HepG2 (cell line): ENCODE measurements around the gene SLC16A5. TPM values are rescaled to one million over a fixed set of nuclear protein-coding genes. Genes with fewer than 3 reads are reported as not detected.

Experiments used
- BCL6 ChIP-seq: IDR thresholded peaks from 2 replicates; pipeline ENCODE4 v1.6.1; 2016; ENCODE audit warnings: missing genetic modification reagents, missing compliant biosample characterization
- EZH2 ChIP-seq: conservative IDR thresholded peaks from 2 replicates; pipeline ENCODE4 v1.6.1; 2012; ENCODE audit warnings: mild to moderate bottlenecking, low read depth, low read length, moderate library complexity
- IRF2 ChIP-seq: IDR thresholded peaks from 2 replicates; pipeline ENCODE4 v1.6.1; 2018; ENCODE audit warnings: missing genetic modification reagents, missing compliant biosample characterization
- NFYB ChIP-seq: sonication (generic); formaldehyde crosslinking; IDR thresholded peaks from 2 replicates; pipeline ENCODE4 v1.4.0; 2020; ENCODE audit warnings: missing genetic modification reagents
- NR3C1 ChIP-seq: sonication (generic); formaldehyde crosslinking; IDR thresholded peaks from 2 replicates; pipeline ENCODE4 v1.4.0; 2020; ENCODE audit warnings: missing genetic modification reagents
- ONECUT2 ChIP-seq: sonication (generic); formaldehyde crosslinking; IDR thresholded peaks from 2 replicates; pipeline ENCODE4 v1.4.0; 2020; ENCODE audit warnings: missing genetic modification reagents
- POLR2G ChIP-seq: fragments of 200-400 bp; formaldehyde crosslinking; IDR thresholded peaks from 2 replicates; pipeline ENCODE4 v1.6.1; 2018; ENCODE audit warnings: mild to moderate bottlenecking, low read depth, low read length, moderate library complexity
- RBFOX2 ChIP-seq: fragments of 200-400 bp; formaldehyde crosslinking; IDR thresholded peaks from 2 replicates; pipeline ENCODE4 v1.6.1; 2017; ENCODE audit warnings: low read depth, mild to moderate bottlenecking, low read length
- SATB2 ChIP-seq: sonication (generic); formaldehyde crosslinking; IDR thresholded peaks from 2 replicates; pipeline ENCODE4 v1.5.0; 2020; ENCODE audit warnings: missing genetic modification reagents
- SOX13 ChIP-seq, 3 experiments: fragments of 450-650 bp in 1 of 3; sonication (generic) in 1 of 3; formaldehyde crosslinking in 1 of 3; IDR thresholded peaks in 2 of 3; conservative IDR thresholded peaks in 1 of 3; 2 replicates each; pipeline versions ENCODE4 v1.5.0 to v1.6.1; 2016 to 2020; ENCODE audit warnings: antibody characterized with exemption in 1 of 3, mild to moderate bottlenecking in 1 of 3, missing compliant biosample characterization in 1 of 3, missing genetic modification reagents in 1 of 3, moderate library complexity in 1 of 3
- ZBTB38 ChIP-seq: sonication (generic); formaldehyde crosslinking; IDR thresholded peaks from 2 replicates; pipeline ENCODE4 v1.5.1; 2020; ENCODE audit warnings: mild to moderate bottlenecking, missing genetic modification reagents
- ZFP41 ChIP-seq: sonication (generic); formaldehyde crosslinking; IDR thresholded peaks from 2 replicates; pipeline ENCODE4 v1.4.0; 2020; ENCODE audit warnings: mild to moderate bottlenecking, missing genetic modification reagents, borderline replicate concordance
- ZNF143 ChIP-seq: sonication (generic); formaldehyde crosslinking; IDR thresholded peaks from 2 replicates; pipeline ENCODE4 v1.4.0; 2020; ENCODE audit warnings: missing genetic modification reagents
- ZNF225 ChIP-seq: sonication (generic); formaldehyde crosslinking; IDR thresholded peaks from 2 replicates; pipeline ENCODE4 v1.4.0; 2020; ENCODE audit warnings: mild to moderate bottlenecking, missing genetic modification reagents
- ZNF230 ChIP-seq: sonication (generic); formaldehyde crosslinking; IDR thresholded peaks from 2 replicates; pipeline ENCODE4 v1.4.0; 2020; ENCODE audit warnings: mild to moderate bottlenecking, missing genetic modification reagents
- ZNF329 ChIP-seq: sonication (generic); formaldehyde crosslinking; IDR thresholded peaks from 2 replicates; pipeline ENCODE4 v1.9.0; 2021; ENCODE audit warnings: low read depth, mild to moderate bottlenecking, missing genetic modification reagents
- ZNF543 ChIP-seq: sonication (generic); formaldehyde crosslinking; IDR thresholded peaks from 2 replicates; pipeline ENCODE4 v1.4.0; 2020; ENCODE audit warnings: mild to moderate bottlenecking, missing genetic modification reagents
- ZNF550 ChIP-seq: sonication (generic); formaldehyde crosslinking; IDR thresholded peaks from 2 replicates; pipeline ENCODE4 v1.4.0; 2020; ENCODE audit warnings: mild to moderate bottlenecking, missing genetic modification reagents, borderline replicate concordance
- ZNF660 ChIP-seq: sonication (generic); formaldehyde crosslinking; IDR thresholded peaks from 2 replicates; pipeline ENCODE4 v1.5.1; 2020; ENCODE audit warnings: mild to moderate bottlenecking, low read depth, missing genetic modification reagents, borderline replicate concordance
- polyA plus RNA-seq, 8 experiments: library from polyadenylated mRNA; depleted of rRNA in 3 of 8; stranded (reverse) in 7 of 8; unstranded in 1 of 8; fragments of >200 nt; fragmentation: Illumina TruSeq in 4 of 8; extraction: Trizol in 4 of 8; gene quantifications; 2 replicates each; pipeline versions ENCODE4 v1.2.1 to v1.2.3, GENCODE V29; 2011 to 2016; ENCODE audit warnings: low read depth in 4 of 8, missing spikeins in 1 of 8, mixed read lengths in 1 of 8; ENCODE audit not compliant: insufficient read depth in 1 of 8
- total RNA-seq, 5 experiments: library from RNA; depleted of rRNA; stranded (reverse); fragments of >200 nt; fragmentation: Illumina TruSeq; extraction: Trizol; gene quantifications; 2 replicates each; pipeline ENCODE4 v1.2.3, GENCODE V29; 2016; ENCODE audit warnings: low read depth in 1 of 5
- TF ChIP-seq, protein P1 (sequence below): IDR thresholded peaks from 2 replicates; pipeline ENCODE4 v1.6.1; 2016; ENCODE audit warnings: missing genetic modification reagents, missing compliant biosample characterization
- TF ChIP-seq, protein P2 (sequence below): sonication (generic); formaldehyde crosslinking; IDR thresholded peaks from 2 replicates; pipeline ENCODE4 v1.5.0; 2020; ENCODE audit warnings: missing genetic modification reagents
- TF ChIP-seq, protein P3 (sequence below): sonication (generic); formaldehyde crosslinking; IDR thresholded peaks from 2 replicates; pipeline ENCODE4 v1.4.0; 2020; ENCODE audit warnings: missing genetic modification reagents
- TF ChIP-seq, protein P4 (sequence below): sonication (generic); formaldehyde crosslinking; IDR thresholded peaks from 2 replicates; pipeline ENCODE4 v1.5.1; 2020; ENCODE audit warnings: missing genetic modification reagents, mild to moderate bottlenecking, borderline replicate concordance

Gene SLC16A5
- total and polyA plus RNA-seq, 2 of the 13 experiments (the other 11 are each of a cell fraction or from before 2014, with no cell fraction given) = 0.69 to 5.6 TPM

DNA sequence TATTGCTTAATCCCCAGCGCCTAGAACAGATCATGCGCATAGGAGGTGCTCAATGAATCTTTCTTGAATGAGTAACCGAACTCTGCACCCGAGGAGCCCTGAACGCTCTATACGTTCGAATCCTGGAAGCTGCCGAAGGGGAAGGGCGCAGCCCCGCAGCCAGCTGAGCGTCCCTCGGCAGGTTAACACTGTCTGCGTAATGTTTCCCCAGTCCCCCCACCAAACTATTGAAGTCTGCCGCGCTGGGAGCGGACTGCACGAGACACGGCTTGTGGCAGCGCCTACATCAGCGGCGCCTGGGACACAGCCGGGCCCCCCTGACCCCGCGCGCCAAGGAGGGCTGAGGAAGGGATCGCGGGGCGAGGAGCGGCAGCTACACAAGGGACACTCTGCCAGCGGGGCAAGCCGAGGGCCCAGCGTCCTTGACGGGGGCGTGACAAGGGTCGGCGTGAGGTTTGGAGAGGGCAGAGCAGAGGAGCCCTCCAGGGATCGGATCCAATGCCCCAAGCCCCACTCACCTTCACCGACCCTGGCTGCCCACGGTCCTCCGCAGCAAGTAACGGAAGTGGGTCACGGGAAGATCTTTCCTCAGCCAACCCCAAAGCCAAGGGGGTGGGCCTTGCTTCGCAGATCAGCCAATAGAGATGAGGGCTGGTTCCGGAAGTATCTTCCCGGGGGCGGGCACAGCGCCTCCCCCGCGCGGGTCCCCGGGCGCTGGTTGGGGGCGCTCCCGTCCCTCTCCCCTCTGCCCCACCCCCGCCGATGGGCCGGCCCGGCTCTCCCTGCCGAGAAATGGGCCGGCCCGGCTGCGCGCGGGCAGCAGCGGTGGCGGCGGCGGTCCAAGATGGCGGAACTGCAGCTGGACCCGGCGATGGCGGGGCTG, 41.1 kb upstream of the SLC16A5 start, which contains the start of the genes ATP5PD and KCTD2 (continued):
- TF ChIP-seq, protein P1, sequence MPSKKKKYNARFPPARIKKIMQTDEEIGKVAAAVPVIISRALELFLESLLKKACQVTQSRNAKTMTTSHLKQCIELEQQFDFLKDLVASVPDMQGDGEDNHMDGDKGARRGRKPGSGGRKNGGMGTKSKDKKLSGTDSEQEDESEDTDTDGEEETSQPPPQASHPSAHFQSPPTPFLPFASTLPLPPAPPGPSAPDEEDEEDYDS (CRISPR knock-in tag) = peak; percentile 90
- TF ChIP-seq ZNF143 (CRISPR knock-in tag) = peak; percentile 73
- TF ChIP-seq, protein P2, sequence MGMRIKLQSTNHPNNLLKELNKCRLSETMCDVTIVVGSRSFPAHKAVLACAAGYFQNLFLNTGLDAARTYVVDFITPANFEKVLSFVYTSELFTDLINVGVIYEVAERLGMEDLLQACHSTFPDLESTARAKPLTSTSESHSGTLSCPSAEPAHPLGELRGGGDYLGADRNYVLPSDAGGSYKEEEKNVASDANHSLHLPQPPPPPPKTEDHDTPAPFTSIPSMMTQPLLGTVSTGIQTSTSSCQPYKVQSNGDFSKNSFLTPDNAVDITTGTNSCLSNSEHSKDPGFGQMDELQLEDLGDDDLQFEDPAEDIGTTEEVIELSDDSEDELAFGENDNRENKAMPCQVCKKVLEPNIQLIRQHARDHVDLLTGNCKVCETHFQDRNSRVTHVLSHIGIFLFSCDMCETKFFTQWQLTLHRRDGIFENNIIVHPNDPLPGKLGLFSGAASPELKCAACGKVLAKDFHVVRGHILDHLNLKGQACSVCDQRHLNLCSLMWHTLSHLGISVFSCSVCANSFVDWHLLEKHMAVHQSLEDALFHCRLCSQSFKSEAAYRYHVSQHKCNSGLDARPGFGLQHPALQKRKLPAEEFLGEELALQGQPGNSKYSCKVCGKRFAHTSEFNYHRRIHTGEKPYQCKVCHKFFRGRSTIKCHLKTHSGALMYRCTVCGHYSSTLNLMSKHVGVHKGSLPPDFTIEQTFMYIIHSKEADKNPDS (CRISPR knock-in tag) = peak; percentile 94; the same call in 1 of the 2 replicates
- TF ChIP-seq ZNF230 = peak; percentile 86; the same call in 1 of the 2 replicates
- TF ChIP-seq ZNF329 (CRISPR knock-in tag) = no peak
- TF ChIP-seq SATB2 (CRISPR knock-in tag) = no peak
- no peak for TF ChIP-seq SOX13 (IDR thresholded peaks at IDR 0.05)
- peak in 1 of 2 experiments; percentile 23; a peak in 1 of 4 replicates for TF ChIP-seq SOX13 (CRISPR knock-in tag; conservative IDR thresholded peaks at IDR 0.05 in 1 of 2, IDR thresholded peaks at IDR 0.05 in 1 of 2)
- peak; percentile 64 for TF ChIP-seq ZBTB38
- TF ChIP-seq ZNF543 (CRISPR knock-in tag) = peak; percentile 91; the same call in 1 of the 2 replicates
- no peak for TF ChIP-seq EZH2
- TF ChIP-seq BCL6 = peak; percentile 56; the same call in 1 of the 2 replicates
- TF ChIP-seq POLR2G = peak; percentile 98
- no peak; the same call in 1 of the 2 replicates for TF ChIP-seq ZNF225 (CRISPR knock-in tag)
- peak; percentile 95 for TF ChIP-seq RBFOX2
- TF ChIP-seq NR3C1 (CRISPR knock-in tag) = no peak
- peak; percentile 97 for TF ChIP-seq NFYB
- no peak for TF ChIP-seq ZNF660 (CRISPR knock-in tag)
- TF ChIP-seq, protein P3, sequence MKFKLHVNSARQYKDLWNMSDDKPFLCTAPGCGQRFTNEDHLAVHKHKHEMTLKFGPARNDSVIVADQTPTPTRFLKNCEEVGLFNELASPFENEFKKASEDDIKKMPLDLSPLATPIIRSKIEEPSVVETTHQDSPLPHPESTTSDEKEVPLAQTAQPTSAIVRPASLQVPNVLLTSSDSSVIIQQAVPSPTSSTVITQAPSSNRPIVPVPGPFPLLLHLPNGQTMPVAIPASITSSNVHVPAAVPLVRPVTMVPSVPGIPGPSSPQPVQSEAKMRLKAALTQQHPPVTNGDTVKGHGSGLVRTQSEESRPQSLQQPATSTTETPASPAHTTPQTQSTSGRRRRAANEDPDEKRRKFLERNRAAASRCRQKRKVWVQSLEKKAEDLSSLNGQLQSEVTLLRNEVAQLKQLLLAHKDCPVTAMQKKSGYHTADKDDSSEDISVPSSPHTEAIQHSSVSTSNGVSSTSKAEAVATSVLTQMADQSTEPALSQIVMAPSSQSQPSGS (CRISPR knock-in tag) = peak; percentile 45; the same call in 1 of the 2 replicates
- TF ChIP-seq ZFP41 = no peak
- TF ChIP-seq ONECUT2 (CRISPR knock-in tag) = no peak
- TF ChIP-seq, protein P4, sequence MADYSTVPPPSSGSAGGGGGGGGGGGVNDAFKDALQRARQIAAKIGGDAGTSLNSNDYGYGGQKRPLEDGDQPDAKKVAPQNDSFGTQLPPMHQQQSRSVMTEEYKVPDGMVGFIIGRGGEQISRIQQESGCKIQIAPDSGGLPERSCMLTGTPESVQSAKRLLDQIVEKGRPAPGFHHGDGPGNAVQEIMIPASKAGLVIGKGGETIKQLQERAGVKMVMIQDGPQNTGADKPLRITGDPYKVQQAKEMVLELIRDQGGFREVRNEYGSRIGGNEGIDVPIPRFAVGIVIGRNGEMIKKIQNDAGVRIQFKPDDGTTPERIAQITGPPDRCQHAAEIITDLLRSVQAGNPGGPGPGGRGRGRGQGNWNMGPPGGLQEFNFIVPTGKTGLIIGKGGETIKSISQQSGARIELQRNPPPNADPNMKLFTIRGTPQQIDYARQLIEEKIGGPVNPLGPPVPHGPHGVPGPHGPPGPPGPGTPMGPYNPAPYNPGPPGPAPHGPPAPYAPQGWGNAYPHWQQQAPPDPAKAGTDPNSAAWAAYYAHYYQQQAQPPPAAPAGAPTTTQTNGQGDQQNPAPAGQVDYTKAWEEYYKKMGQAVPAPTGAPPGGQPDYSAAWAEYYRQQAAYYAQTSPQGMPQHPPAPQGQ (CRISPR knock-in tag) = no peak
- 0 out of 2 replicates have a peak, but pooled peaks have one; percentile 11 for TF ChIP-seq ZNF550 (CRISPR knock-in tag)
- peak; percentile 90 for TF ChIP-seq IRF2
